Measurements from ENCODE around the gene ANXA8L1.
"Not testable (repeated sequence)": the region's sequence is repeated elsewhere in the genome, so short reads cannot be mapped to it uniquely, and the experiment has no call there.

DNA sequence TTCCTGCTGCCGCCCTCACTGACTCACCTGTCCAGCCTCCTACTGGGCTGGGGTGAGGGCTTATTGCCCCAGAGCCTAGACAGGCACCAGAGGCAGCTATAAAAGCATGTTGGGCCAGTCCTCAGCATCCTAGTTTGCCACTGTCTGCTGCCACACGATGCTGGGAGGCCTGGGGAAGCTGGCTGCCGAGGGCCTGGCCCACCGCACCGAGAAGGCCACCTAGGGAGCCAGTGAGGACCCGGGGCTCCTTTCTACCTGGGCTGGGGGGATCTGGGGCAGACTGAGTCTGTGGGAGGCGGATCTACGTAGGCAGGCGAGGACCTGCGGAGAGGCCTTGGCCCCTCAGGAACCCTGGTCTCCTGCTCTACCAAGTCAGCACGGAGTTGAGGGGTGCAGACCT lies 6.6 kb upstream of the ANXA8L1 start:
- not testable (repeated sequence) for TF ChIP-seq CTCF (IDR thresholded peaks at IDR 0.05; ENCODE audit: low read length); EZH2 (optimal IDR thresholded peaks at IDR 0.05; ENCODE audit: low read depth, low read length)

Measured in MM.1S (cell line).